ENCODE results near the gene PIBF1.
A peak's percentile ranks its signal among the peaks of the same experiment; 100 is the strongest.

The PIBF1 gene

DNA sequence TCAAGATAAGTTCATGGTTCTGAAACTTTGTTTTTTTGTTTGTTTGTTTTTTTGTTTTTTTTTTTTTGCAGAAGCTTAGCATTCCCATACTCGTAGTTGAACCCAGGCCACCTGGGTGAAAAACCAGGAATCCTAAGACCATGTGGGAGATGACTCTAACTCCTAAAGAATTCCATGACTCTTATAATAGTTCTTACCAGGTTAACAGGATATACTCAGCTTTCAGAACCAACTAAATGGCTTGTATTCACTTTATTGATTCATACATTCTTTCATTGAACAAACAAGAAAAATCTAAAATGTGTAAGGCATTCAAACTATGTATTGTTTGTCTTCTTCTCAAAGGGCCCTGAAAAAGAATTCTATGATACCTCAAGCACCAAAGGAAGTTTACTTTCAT lies 236.4 kb downstream of the PIBF1 start:
- H3K27me3 Mint-ChIP-seq (ENCODE audit: low read depth, poor library complexity) = no peaks in the 10 kb centered on the region
- H3K27ac Mint-ChIP-seq = no peak overlapping the region
- H3K9me3 Mint-ChIP-seq = no peaks in the 10 kb centered on the region
- H3K4me1 Mint-ChIP-seq = no peaks in the 10 kb centered on the region
- peaks cover 52% of the 10 kb centered on the region for H3K36me3 Mint-ChIP-seq (ENCODE audit: low read depth)
- TF ChIP-seq, protein P1, sequence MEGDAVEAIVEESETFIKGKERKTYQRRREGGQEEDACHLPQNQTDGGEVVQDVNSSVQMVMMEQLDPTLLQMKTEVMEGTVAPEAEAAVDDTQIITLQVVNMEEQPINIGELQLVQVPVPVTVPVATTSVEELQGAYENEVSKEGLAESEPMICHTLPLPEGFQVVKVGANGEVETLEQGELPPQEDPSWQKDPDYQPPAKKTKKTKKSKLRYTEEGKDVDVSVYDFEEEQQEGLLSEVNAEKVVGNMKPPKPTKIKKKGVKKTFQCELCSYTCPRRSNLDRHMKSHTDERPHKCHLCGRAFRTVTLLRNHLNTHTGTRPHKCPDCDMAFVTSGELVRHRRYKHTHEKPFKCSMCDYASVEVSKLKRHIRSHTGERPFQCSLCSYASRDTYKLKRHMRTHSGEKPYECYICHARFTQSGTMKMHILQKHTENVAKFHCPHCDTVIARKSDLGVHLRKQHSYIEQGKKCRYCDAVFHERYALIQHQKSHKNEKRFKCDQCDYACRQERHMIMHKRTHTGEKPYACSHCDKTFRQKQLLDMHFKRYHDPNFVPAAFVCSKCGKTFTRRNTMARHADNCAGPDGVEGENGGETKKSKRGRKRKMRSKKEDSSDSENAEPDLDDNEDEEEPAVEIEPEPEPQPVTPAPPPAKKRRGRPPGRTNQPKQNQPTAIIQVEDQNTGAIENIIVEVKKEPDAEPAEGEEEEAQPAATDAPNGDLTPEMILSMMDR (IDR thresholded peaks at IDR 0.05) = no peak
- no peak for DNase-seq
- H3K4me3 Mint-ChIP-seq = no peak overlapping the region

DNA sequence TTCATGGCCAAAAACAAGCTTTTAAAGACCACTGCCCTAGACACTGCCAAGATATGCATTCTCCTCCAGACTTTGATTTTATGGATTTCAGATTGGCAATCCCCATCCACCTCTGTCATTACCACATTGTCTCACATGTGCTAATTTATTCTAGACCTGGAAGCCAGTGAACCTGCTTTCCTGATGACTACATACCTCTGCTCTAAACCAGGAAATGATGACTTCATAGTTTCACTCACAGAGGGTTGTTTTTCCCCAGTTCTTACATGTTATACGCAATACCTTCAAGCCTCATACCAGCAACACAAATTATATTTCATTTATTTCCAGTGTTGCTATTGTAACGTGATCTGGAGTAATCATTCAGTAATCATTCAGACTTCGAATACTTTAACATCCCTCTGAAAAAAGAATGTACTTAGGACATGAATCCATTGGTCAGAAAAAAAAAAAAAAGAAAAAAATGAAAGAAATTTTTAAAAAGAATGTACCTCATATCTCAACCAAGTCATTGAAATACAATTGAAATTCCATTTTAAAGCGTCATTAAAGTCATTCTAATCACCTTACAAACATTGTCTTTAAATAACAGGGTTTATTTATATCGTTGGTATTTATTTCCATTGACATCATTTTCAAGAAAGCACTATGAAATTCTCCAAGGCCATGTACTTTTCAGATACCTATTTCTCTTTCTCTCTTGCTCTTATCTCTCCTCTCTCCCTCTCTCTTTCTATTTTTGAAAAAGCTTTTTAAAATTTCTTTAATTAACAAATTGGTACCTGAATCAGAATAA lies 243.5 kb downstream of the PIBF1 start:
- Mint-ChIP-seq H3K9me3 (no peaks in the 10 kb centered on the region), H3K4me1 (no peaks in the 10 kb centered on the region), H3K27ac (peak overlapping the region; percentile 41), H3K27me3 (ENCODE audit: low read depth, poor library complexity) (no peaks in the 10 kb centered on the region), H3K4me3 (no peak overlapping the region), H3K36me3 (ENCODE audit: low read depth) (peaks cover 5% of the 10 kb centered on the region)
- no peak for DNase-seq
- TF ChIP-seq, protein P1 (IDR thresholded peaks at IDR 0.05) = no peak

DNA sequence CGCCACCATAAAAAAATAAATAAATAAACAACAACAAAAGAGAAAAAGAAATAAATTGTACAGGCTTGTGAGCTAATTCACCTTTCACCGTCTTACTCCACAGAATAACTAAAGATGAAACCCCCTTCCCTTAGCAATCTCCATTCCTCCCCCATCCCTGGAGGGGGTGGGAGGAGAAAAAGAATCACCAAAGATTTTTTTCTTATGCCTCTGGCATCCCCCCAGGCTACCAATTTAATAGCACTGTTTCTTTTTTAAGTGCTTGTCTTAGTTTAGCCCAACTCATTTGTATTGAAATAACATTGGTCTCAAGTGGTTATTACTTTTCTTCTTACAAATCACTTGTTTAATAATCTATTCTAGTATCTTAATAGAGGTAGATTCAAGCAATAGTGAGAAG lies 253.0 kb downstream of the PIBF1 start:
- Mint-ChIP-seq H3K9me3 (no peaks in the 10 kb centered on the region), H3K4me3 (no peak overlapping the region), H3K4me1 (no peaks in the 10 kb centered on the region), H3K27ac (no peak overlapping the region), H3K36me3 (ENCODE audit: low read depth) (no peaks in the 10 kb centered on the region), H3K27me3 (ENCODE audit: low read depth, poor library complexity) (no peaks in the 10 kb centered on the region)
- TF ChIP-seq, protein P1 (IDR thresholded peaks at IDR 0.05) = no peak
- DNase-seq = no peak

DNA sequence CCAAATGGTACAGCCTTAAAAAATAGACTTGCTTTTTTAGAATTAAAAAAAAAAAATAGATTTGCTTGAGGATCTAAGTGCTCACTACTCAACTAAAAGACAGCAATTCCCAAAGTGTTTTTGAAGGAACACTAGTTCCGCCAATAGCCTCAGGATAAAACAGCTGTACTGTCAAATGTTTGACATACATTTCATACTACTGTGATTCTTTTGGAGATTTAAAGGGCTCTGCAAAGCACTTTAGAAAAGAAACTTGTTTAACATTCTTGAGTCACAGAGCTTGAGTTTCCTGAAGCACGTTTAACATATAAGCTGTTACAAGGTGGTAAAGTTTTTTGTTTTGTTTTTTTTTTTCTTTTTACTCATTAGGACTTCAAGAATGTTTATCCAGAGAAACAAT lies 253.7 kb downstream of the PIBF1 start:
- Mint-ChIP-seq H3K27me3 (ENCODE audit: low read depth, poor library complexity) (no peaks in the 10 kb centered on the region), H3K4me3 (no peak overlapping the region), H3K27ac (no peak overlapping the region), H3K4me1 (no peaks in the 10 kb centered on the region), H3K36me3 (ENCODE audit: low read depth) (no peaks in the 10 kb centered on the region), H3K9me3 (no peaks in the 10 kb centered on the region)
- DNase-seq = no peak
- TF ChIP-seq, protein P1 (IDR thresholded peaks at IDR 0.05) = no peak

DNA sequence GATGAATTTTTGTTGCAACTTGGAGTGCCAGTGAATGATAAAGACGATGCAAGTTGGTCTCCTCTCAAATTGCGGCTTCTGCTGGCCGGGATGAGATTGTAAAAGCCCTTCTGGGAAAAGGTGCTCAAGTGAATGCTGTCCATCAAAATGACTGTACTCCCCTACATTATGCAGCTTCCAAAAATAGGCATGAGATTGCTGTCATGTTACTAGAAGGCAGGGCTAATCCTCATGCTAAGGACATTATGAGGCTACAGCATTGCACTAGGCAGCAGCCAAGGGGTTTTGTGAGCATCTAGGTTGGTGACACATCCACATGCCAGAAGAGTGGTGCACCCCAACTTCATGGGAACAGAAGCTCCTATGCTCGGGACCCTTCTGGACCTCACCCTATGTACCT lies 254.6 kb downstream of the PIBF1 start:
- no peaks in the 10 kb centered on the region for H3K27me3 Mint-ChIP-seq (ENCODE audit: low read depth, poor library complexity)
- no peak overlapping the region for H3K4me3 Mint-ChIP-seq
- no peaks in the 10 kb centered on the region for H3K4me1 Mint-ChIP-seq
- no peak overlapping the region for H3K27ac Mint-ChIP-seq
- H3K36me3 Mint-ChIP-seq (ENCODE audit: low read depth) = no peaks in the 10 kb centered on the region
- TF ChIP-seq, protein P1 (IDR thresholded peaks at IDR 0.05) = no peak
- DNase-seq = no peak
- no peaks in the 10 kb centered on the region for H3K9me3 Mint-ChIP-seq

DNA sequence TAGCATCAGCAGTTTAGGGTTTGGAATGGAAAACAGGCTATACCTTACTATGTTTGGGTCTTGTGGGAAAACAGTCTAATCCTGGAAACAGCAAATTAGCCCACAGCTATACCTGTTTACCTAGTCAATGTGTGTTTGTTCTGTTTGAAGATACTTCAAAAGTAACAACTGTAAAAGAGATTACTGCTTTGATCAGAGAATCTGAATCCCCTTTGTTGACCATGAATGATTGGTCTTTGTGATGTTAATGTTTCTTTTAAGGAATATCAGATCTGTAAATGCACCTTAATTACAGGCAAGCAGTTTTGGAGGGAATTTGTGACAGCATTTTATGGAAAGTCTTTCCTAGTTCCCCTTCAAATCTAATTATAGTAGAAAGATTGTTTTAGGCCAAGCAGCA lies 256.1 kb downstream of the PIBF1 start:
- TF ChIP-seq, protein P1 (IDR thresholded peaks at IDR 0.05) = no peak
- no peak for DNase-seq
- no peaks in the 10 kb centered on the region for H3K4me1 Mint-ChIP-seq
- H3K4me3 Mint-ChIP-seq = no peak overlapping the region
- H3K9me3 Mint-ChIP-seq = no peaks in the 10 kb centered on the region
- H3K36me3 Mint-ChIP-seq (ENCODE audit: low read depth) = no peaks in the 10 kb centered on the region
- no peaks in the 10 kb centered on the region for H3K27me3 Mint-ChIP-seq (ENCODE audit: low read depth, poor library complexity)
- H3K27ac Mint-ChIP-seq = no peak overlapping the region

All from nephron progenitor cell (in vitro differentiated cells).